ENCODE measurements around the gene GLO1. TPM values are rescaled to one million over a fixed set of nuclear protein-coding genes. Genes with fewer than 3 reads are reported as not detected.
A peak's percentile ranks its signal among the peaks of the same experiment; 100 is the strongest.

The GLO1 gene
- total and polyA plus RNA-seq, 2 experiments from 2014 or later = 273 TPM

GRCh38 chr6:38646166-38646878 is 56.6 kb downstream of the GLO1 start:
- Mint-ChIP-seq H3K4me1 (peaks cover 5% of the 10 kb centered on the region; the same call in 2 of the 3 replicates), H3K4me3 (no peak overlapping the region), H3K36me3 (ENCODE audit: low read depth) (0 out of 3 replicates have a peak, but pooled peaks cover 3% of the 10 kb centered on the region), H3K27ac (no peak overlapping the region), H3K9me3 (no peaks in the 10 kb centered on the region), H3K27me3 (ENCODE audit: insufficient read depth, low read depth, poor library complexity) (no peaks in the 10 kb centered on the region)
- H3K79me2 ChIP-seq (replicated peaks; ENCODE audit: insufficient read depth) = no peaks in the 10 kb centered on the region
- H3K36me3 ChIP-seq (ENCODE audit: insufficient read depth) = no peaks in the 10 kb centered on the region
- no peak overlapping the region for H2AFZ ChIP-seq
- no peaks in the 10 kb centered on the region for H3K9me2 ChIP-seq (ENCODE audit: insufficient read depth)
- TF ChIP-seq STAT1 (IDR thresholded peaks at IDR 0.05; ENCODE audit: unreplicated experiment) (no peak), ZNF114 (CRISPR knock-in tag; IDR thresholded peaks at IDR 0.05) (no peak), NANOG (IDR thresholded peaks at IDR 0.05; ENCODE audit: borderline replicate concordance) (no peak), EZH2phosphoT487 (IDR thresholded peaks at IDR 0.05; ENCODE audit: unreplicated experiment) (no peak), CREB1 (CRISPR knock-in tag; IDR thresholded peaks at IDR 0.05; ENCODE audit: low read depth) (no peak), ZNF462 (CRISPR knock-in tag; IDR thresholded peaks at IDR 0.05) (no peak), CTCF (conservative IDR thresholded peaks at IDR 0.05; ENCODE audit: low read depth in 2 of 2) (no peak), ZNF331 (CRISPR knock-in tag; IDR thresholded peaks at IDR 0.05; ENCODE audit: low read depth) (no peak), ETS1 (IDR thresholded peaks at IDR 0.05) (no peak), REST (IDR thresholded peaks at IDR 0.05; ENCODE audit: unreplicated experiment) (no peak), POLR2AphosphoS5 (IDR thresholded peaks at IDR 0.05; ENCODE audit: low read depth) (no peak), JUNB (IDR thresholded peaks at IDR 0.05; ENCODE audit: unreplicated experiment) (no peak), EZH2 (IDR thresholded peaks at IDR 0.05; ENCODE audit: low read depth, unreplicated experiment) (no peak)
- no peak overlapping the region for H3K4me3 ChIP-seq
- peak; percentile 18 for DNase-seq (ENCODE audit: low spot score)
- no peaks in the 10 kb centered on the region; the same call in 1 of the 2 replicates for H3K4me1 ChIP-seq (ENCODE audit: insufficient read depth)
- no peaks in the 10 kb centered on the region for H3F3A ChIP-seq (replicated peaks; ENCODE audit: low read depth)
- H3K27ac ChIP-seq (ENCODE audit: low read depth) = no peak overlapping the region
- no peaks in the 10 kb centered on the region for H4K20me1 ChIP-seq (replicated peaks; ENCODE audit: insufficient read depth)
- H3K27me3 ChIP-seq (ENCODE audit: insufficient read depth) = no peaks in the 10 kb centered on the region
- no peak overlapping the region for H3K4me2 ChIP-seq
- ATAC-seq = no peak; the same call in 2 of the 3 replicates

All from GM23338 (cell line).